GM23338 (cell line): ENCODE data around the gene EYA2. TPM values are rescaled to one million over a fixed set of nuclear protein-coding genes. Genes with fewer than 3 reads are reported as not detected.

Experiments used
- ATAC-seq: fragments of 200-7000 bp; cut with Tn5 transposase; 3 replicates; pipeline ENCODE4 v1.9.1; 2020
- DNase-seq: peaks from one replicate; pipeline ENCODE4 v3.0.0-alpha.2; 2015; ENCODE audit warnings: low spot score
- H2AFZ ChIP-seq: fragments of 200-600 bp; sonication (generic); 2 replicates; pipeline ENCODE4 v1.8.0; 2016; ENCODE audit warnings: antibody characterized with exemption, mild to moderate bottlenecking, moderate library complexity
- H3F3A ChIP-seq: fragments of 200-600 bp; sonication (generic); replicated peaks from 2 replicates; pipeline ENCODE4 v1.8.0; 2017; ENCODE audit warnings: antibody characterized with exemption, mixed run types, low read depth
- H3K27ac ChIP-seq: fragments of 200-600 bp; sonication (generic); 2 replicates; pipeline ENCODE4 v1.6.1; 2016; ENCODE audit warnings: low read depth
- H3K27me3 ChIP-seq: fragments of 200-600 bp; sonication (generic); 2 replicates; pipeline ENCODE4 v1.8.0; 2016; ENCODE audit warnings: mild to moderate bottlenecking, mixed run types, moderate library complexity; ENCODE audit not compliant: insufficient read depth
- H3K36me3 ChIP-seq: fragments of 200-600 bp; sonication (generic); 2 replicates; pipeline ENCODE4 v1.8.0; 2016; ENCODE audit warnings: mild to moderate bottlenecking; ENCODE audit not compliant: insufficient read depth
- H3K4me1 ChIP-seq: fragments of 200-600 bp; sonication (generic); 2 replicates; pipeline ENCODE4 v1.8.0; 2016; ENCODE audit warnings: mild to moderate bottlenecking, moderate library complexity; ENCODE audit not compliant: insufficient read depth
- H3K4me2 ChIP-seq: fragments of 200-600 bp; sonication (generic); 2 replicates; pipeline ENCODE4 v1.7.1; 2017; ENCODE audit warnings: mixed run types
- H3K4me3 ChIP-seq: fragments of 200-600 bp; sonication (generic); 2 replicates; pipeline ENCODE4 v1.6.1; 2016; ENCODE audit warnings: mixed run types
- H3K79me2 ChIP-seq: fragments of 200-600 bp; sonication (generic); replicated peaks from 2 replicates; pipeline ENCODE4 v1.8.0; 2017; ENCODE audit warnings: mild to moderate bottlenecking; ENCODE audit not compliant: insufficient read depth
- H3K9me2 ChIP-seq: fragments of 200-600 bp; sonication (generic); 2 replicates; pipeline ENCODE4 v1.8.0; 2017; ENCODE audit not compliant: insufficient read depth
- H4K20me1 ChIP-seq: fragments of 200-600 bp; sonication (generic); replicated peaks from 2 replicates; pipeline ENCODE4 v1.8.0; 2017; ENCODE audit warnings: mild to moderate bottlenecking; ENCODE audit not compliant: insufficient read depth
- H3K27ac Mint-ChIP-seq: 2 replicates; pipeline ENCODE4 v1.8.0; 2020; ENCODE audit warnings: inconsistent platforms, mild to moderate bottlenecking, moderate library complexity, mixed read lengths
- H3K27me3 Mint-ChIP-seq: 3 replicates; pipeline ENCODE4 v1.8.0; 2022; ENCODE audit warnings: low read depth, mild to moderate bottlenecking, moderate library complexity, mixed read lengths, inconsistent platforms; ENCODE audit not compliant: insufficient read depth, poor library complexity
- H3K36me3 Mint-ChIP-seq: 3 replicates; pipeline ENCODE4 v1.8.0; 2021; ENCODE audit warnings: low read depth, mild to moderate bottlenecking, inconsistent platforms, moderate library complexity, mixed read lengths
- H3K4me1 Mint-ChIP-seq: 3 replicates; pipeline ENCODE4 v1.8.0; 2020; ENCODE audit warnings: mild to moderate bottlenecking, inconsistent platforms, mixed read lengths
- H3K4me3 Mint-ChIP-seq: 3 replicates; pipeline ENCODE4 v1.8.0; 2021; ENCODE audit warnings: moderate library complexity, mild to moderate bottlenecking, inconsistent platforms, mixed read lengths
- H3K9me3 Mint-ChIP-seq: 3 replicates; pipeline ENCODE4 v1.8.0; 2020; ENCODE audit warnings: moderate library complexity, mild to moderate bottlenecking, inconsistent platforms, mixed read lengths
- EZH2phosphoT487 ChIP-seq: fragments of 200-600 bp; sonication (generic); IDR thresholded peaks from one replicate; pipeline ENCODE4 v1.8.1; 2018; ENCODE audit warnings: antibody characterized with exemption; ENCODE audit not compliant: unreplicated experiment
- STAT1 ChIP-seq: IDR thresholded peaks from one replicate; pipeline ENCODE4 v1.6.1; 2016; ENCODE audit warnings: antibody characterized with exemption; ENCODE audit not compliant: unreplicated experiment
- ZNF114 ChIP-seq: fragments of 250-450 bp; sonication (Bioruptor Pico); IDR thresholded peaks from 2 replicates; pipeline ENCODE4 v1.5.0; 2020; ENCODE audit warnings: mild to moderate bottlenecking, moderate library complexity
- ZNF331 ChIP-seq: fragments of 250-450 bp; sonication (Bioruptor Pico); IDR thresholded peaks from 2 replicates; pipeline ENCODE4 v1.5.0; 2020; ENCODE audit warnings: low read depth, mild to moderate bottlenecking, moderate library complexity
- polyA plus RNA-seq: library from polyadenylated mRNA; unstranded; fragments of >200 nt; fragmentation: Nextera tagmentation; extraction: Ambion mirVana; gene quantifications from 2 replicates; pipeline ENCODE4 v1.2.1, GENCODE V29; 2016
- total RNA-seq: library from RNA; depleted of rRNA; stranded (reverse); fragments of >200 nt; shearing (Covaris generic); gene quantifications from 2 replicates; pipeline ENCODE4 v1.2.3, GENCODE V29; 2014
- TF ChIP-seq, protein P1 (sequence below): IDR thresholded peaks from 2 replicates; pipeline ENCODE4 v1.6.1; 2016; ENCODE audit warnings: antibody characterized with exemption

The EYA2 gene
- total and polyA plus RNA-seq, 2 experiments from 2014 or later, result 0.50 to 0.56 TPM

DNA sequence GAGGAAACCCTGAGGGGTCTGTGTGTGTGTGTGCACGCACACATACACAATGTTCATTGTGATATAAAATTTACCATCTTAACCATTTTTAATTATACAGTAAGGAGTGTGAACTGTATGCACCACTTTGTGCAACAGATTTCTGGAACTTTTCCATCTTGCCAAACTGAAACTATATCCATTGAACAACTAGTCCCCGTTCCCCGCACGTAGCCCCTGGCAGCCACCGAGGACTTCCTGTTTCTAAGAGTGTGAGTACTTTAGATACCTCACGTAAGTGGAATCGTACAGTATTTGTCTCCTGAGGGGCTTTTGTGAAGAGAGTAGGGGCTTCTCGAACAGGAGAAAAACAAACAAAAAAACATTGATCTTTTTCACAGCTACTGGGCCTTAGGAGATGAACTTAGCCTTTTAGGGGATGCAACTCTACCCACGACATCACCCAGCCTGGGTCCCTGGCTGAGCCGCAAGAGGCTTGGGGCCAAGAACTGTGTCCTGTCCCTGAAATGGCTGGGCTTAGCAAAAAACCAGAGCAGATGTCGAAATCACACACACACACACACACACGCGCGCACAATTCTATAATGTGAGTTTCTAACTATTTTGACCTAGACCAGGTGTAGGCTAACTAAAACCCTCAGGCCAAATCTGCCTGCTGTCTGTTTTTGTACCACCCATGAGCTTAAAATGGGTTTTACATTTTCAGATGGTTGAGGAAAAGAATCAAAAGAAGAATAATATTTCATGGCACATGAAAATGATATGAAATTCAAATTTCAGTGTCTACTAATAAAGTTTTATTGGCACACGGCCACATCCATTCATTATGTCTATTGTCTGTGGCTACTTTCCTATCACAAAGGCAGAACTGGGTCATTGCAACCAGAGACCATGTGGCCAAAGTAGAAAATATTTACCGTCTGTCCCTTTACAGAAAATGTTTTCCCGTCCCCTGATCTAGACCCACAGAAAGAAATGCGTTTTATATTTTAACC is 144.2 kb downstream of the EYA2 start:
- TF ChIP-seq ZNF114 (CRISPR knock-in tag) (no peak), ZNF331 (CRISPR knock-in tag) (no peak)
- TF ChIP-seq, protein P1, sequence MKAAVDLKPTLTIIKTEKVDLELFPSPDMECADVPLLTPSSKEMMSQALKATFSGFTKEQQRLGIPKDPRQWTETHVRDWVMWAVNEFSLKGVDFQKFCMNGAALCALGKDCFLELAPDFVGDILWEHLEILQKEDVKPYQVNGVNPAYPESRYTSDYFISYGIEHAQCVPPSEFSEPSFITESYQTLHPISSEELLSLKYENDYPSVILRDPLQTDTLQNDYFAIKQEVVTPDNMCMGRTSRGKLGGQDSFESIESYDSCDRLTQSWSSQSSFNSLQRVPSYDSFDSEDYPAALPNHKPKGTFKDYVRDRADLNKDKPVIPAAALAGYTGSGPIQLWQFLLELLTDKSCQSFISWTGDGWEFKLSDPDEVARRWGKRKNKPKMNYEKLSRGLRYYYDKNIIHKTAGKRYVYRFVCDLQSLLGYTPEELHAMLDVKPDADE, result no peak
- Histone ChIP-seq H2AFZ (no peak overlapping the region), H3K79me2 (no peaks in the 10 kb centered on the region), H3K27ac (no peak overlapping the region), H4K20me1 (no peaks in the 10 kb centered on the region), H3K9me2 (no peaks in the 10 kb centered on the region), H3K4me2 (no peak overlapping the region), H3K27me3 (no peaks in the 10 kb centered on the region), H3K36me3 (no peaks in the 10 kb centered on the region), H3K4me3 (no peak overlapping the region), H3F3A (no peaks in the 10 kb centered on the region), H3K4me1 (no peaks in the 10 kb centered on the region)
- Mint-ChIP-seq H3K4me1 (no peaks in the 10 kb centered on the region), H3K9me3 (peaks cover 4% of the 10 kb centered on the region; the same call in 2 of the 3 replicates), H3K36me3 (no peaks in the 10 kb centered on the region), H3K27me3 (peaks cover 4% of the 10 kb centered on the region), H3K4me3 (no peak overlapping the region), H3K27ac (no peak overlapping the region)
- no peak for DNase-seq
- ATAC-seq, result no peak

GRCh38 chr20:47040506-47041125 is 146.0 kb downstream of the EYA2 start:
- Histone ChIP-seq H3F3A (no peaks in the 10 kb centered on the region), H3K79me2 (no peaks in the 10 kb centered on the region), H3K27me3 (no peaks in the 10 kb centered on the region), H4K20me1 (no peaks in the 10 kb centered on the region), H3K4me3 (no peak overlapping the region), H3K36me3 (no peaks in the 10 kb centered on the region), H3K9me2 (no peaks in the 10 kb centered on the region), H3K27ac (no peak overlapping the region), H3K4me2 (no peak overlapping the region), H2AFZ (no peak overlapping the region), H3K4me1 (no peaks in the 10 kb centered on the region)
- H3K4me1 Mint-ChIP-seq, result no peaks in the 10 kb centered on the region
- ATAC-seq (no peak; the same call in 1 of the 3 replicates), DNase-seq (no peak)
- peaks cover 2% of the 10 kb centered on the region for H3K27me3 Mint-ChIP-seq
- peaks cover 4% of the 10 kb centered on the region; the same call in 2 of the 3 replicates for H3K9me3 Mint-ChIP-seq
- H3K36me3 Mint-ChIP-seq, result no peaks in the 10 kb centered on the region
- TF ChIP-seq STAT1, result no peak
- no peak for TF ChIP-seq EZH2phosphoT487
- TF ChIP-seq, protein P1, result no peak
- H3K27ac Mint-ChIP-seq, result no peak overlapping the region
- H3K4me3 Mint-ChIP-seq, result no peak overlapping the region
